Gastrocnemius medialis (tissue), 4 donors: ENCODE measurements around the gene FMR1NB. TPM values are rescaled to one million over a fixed set of nuclear protein-coding genes. Genes with fewer than 3 reads are reported as not detected.
A peak's percentile ranks its signal among the peaks of the same experiment; 100 is the strongest.

ENCODE experiments used
- ATAC-seq, 2 donors: fragments of 150-250 bp; one replicate each; pipeline ENCODE4 v1.9.1; 2016
- DNase-seq, 2 donors: peaks; one replicate each; pipeline ENCODE4 v3.0.0-alpha.2; 2019
- H3K27ac ChIP-seq, 4 donors: fragments of 200-600 bp; sonication (generic); 1 replicate in 1 of 4; 2 replicates in 3 of 4; pipeline ENCODE4 v1.5.1; 2016 to 2018; ENCODE audit warnings: mild to moderate bottlenecking in 2 of 4, moderate library complexity in 1 of 4
- H3K27me3 ChIP-seq, 3 donors: fragments of 200-600 bp; sonication (generic) in 2 of 3; 1 replicate in 1 of 3; 2 replicates in 2 of 3; pipeline versions ENCODE4 v1.5.1 to v1.6.0; 2016 to 2019; ENCODE audit warnings: mild to moderate bottlenecking in 1 of 3, moderate library complexity in 1 of 3
- H3K36me3 ChIP-seq, 2 donors: fragments of 200-600 bp; sonication (generic) in 1 of 2; one replicate each; pipeline ENCODE4 v1.5.1; 2017 to 2018
- H3K4me1 ChIP-seq, 2 donors: fragments of 200-600 bp; sonication (generic) in 1 of 2; one replicate each; pipeline ENCODE4 v1.5.1; 2016 to 2017; ENCODE audit warnings: mild to moderate bottlenecking in 2 of 2
- H3K4me3 ChIP-seq, 4 donors: fragments of 200-600 bp; sonication (generic) in 3 of 4; 1 replicate in 1 of 4; 2 replicates in 3 of 4; pipeline ENCODE4 v1.5.1; 2016 to 2019; ENCODE audit warnings: mild to moderate bottlenecking in 2 of 4
- H3K9me3 ChIP-seq, 3 donors: fragments of 200-600 bp; sonication (generic) in 2 of 3; 1 replicate in 1 of 3; 2 replicates in 2 of 3; pipeline ENCODE4 v1.5.1; 2016 to 2019
- POLR2A ChIP-seq, 2 donors: fragments of 450-650 bp; IDR thresholded peaks; one replicate each; pipeline ENCODE4 v1.6.1; 2017; ENCODE audit warnings: antibody characterized with exemption in 2 of 2, mild to moderate bottlenecking in 2 of 2, moderate library complexity in 2 of 2
- in situ Hi-C, 4 donors: fragments of 200-750 bp; cut with MboI; loops; one replicate each; pipeline versions ENCODE4 v1.15.0 to v1.8.0; 2017; ENCODE audit warnings: low sequenced_read_pairs in 4 of 4
- intact Hi-C: fragments of 100-400 bp; cut with DNase I; formaldehyde crosslinking; loops from one replicate; pipeline ENCODE4 v1.15.1; 2023; ENCODE audit warnings: low total_unique reads
- total RNA-seq, 4 donors: library from RNA; depleted of rRNA; stranded (reverse); fragments of >200 nt; gene quantifications; one replicate each; pipeline versions ENCODE4 v1.1.0 to v1.2.3, GENCODE V29; 2016
- TF ChIP-seq, protein P1 (sequence below), 5 experiments: fragments of 450-650 bp in 3 of 5; fragments of 200-600 bp in 2 of 5; sonication (generic) in 2 of 5; IDR thresholded peaks in 4 of 5; conservative IDR thresholded peaks in 1 of 5; 1 replicate in 4 of 5; 2 replicates in 1 of 5; pipeline ENCODE4 v1.5.1; 2016 to 2019; ENCODE audit warnings: antibody characterized with exemption in 5 of 5, mild to moderate bottlenecking in 3 of 5, moderate library complexity in 3 of 5

The FMR1NB gene
- total RNA-seq, 4 donors from 2014 or later: not detected

DNA sequence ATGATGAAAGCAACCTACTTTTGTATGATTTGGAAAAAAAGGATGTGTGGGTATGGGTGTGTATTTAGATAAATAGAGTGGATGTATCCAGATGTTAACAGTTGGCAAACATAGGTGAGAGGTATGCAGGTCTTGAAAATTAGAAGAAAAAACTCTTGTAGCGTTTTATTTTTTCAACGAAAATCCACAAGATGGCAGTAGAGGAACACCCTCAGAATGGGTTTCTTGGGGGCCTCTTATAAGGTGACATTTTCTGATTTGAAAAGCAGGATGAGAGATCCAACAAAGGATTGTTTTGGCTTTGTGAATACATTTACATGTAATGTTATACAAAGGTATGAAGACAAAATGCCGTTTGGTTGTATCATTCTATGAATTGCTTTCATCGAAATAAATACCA, 68.3 kb downstream of the FMR1NB start:
- Histone ChIP-seq H3K36me3 (no peaks in the 10 kb centered on the region), H3K4me3 (no peak overlapping the region), H3K27me3 (no peaks in the 10 kb centered on the region), H3K9me3 (no peaks in the 10 kb centered on the region), H3K27ac (no peak overlapping the region), H3K4me1 (no peaks in the 10 kb centered on the region)
- ATAC-seq (no peak), DNase-seq (no peak)
- intact Hi-C loops (no loop called here), in situ Hi-C loops (no loop called here)
- TF ChIP-seq POLR2A (IDR thresholded peaks at IDR 0.05): no peak
- TF ChIP-seq, protein P1, sequence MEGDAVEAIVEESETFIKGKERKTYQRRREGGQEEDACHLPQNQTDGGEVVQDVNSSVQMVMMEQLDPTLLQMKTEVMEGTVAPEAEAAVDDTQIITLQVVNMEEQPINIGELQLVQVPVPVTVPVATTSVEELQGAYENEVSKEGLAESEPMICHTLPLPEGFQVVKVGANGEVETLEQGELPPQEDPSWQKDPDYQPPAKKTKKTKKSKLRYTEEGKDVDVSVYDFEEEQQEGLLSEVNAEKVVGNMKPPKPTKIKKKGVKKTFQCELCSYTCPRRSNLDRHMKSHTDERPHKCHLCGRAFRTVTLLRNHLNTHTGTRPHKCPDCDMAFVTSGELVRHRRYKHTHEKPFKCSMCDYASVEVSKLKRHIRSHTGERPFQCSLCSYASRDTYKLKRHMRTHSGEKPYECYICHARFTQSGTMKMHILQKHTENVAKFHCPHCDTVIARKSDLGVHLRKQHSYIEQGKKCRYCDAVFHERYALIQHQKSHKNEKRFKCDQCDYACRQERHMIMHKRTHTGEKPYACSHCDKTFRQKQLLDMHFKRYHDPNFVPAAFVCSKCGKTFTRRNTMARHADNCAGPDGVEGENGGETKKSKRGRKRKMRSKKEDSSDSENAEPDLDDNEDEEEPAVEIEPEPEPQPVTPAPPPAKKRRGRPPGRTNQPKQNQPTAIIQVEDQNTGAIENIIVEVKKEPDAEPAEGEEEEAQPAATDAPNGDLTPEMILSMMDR (IDR thresholded peaks at IDR 0.05 in 4 of 5, conservative IDR thresholded peaks at IDR 0.05 in 1 of 5): peak in 2 of 5 experiments; percentile 25 to 37

DNA sequence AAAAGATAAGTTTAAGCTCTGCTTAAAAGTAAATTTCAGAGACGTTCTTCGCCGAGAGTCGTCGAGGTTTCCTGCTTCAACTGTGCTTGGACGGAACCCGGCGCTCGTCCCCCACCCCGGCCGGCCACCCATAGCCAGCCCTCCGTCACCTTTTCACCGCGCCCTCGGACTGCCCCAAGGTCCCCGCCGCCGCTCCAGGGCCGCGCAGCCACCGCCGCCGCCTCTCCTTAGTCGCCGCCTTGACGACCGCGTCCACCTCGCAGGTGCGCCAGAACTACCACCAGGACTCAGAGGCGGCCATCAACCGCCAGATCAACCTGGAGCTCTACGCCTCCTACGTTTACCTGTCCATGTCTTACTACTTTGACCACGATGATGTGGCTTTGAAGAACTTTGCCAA, 70.8 kb downstream of the FMR1NB start:
- intact Hi-C loops (loop anchor here (2.0 kb wide), 1 partner anchor 1419 kb away; no protein-coding TSS in a partner anchor), in situ Hi-C loops (no loop called here)
- DNase-seq: no peak
- Histone ChIP-seq H3K27ac (no peak overlapping the region), H3K4me3 (no peak overlapping the region), H3K36me3 (no peaks in the 10 kb centered on the region), H3K27me3 (no peaks in the 10 kb centered on the region), H3K9me3 (no peaks in the 10 kb centered on the region), H3K4me1 (no peaks in the 10 kb centered on the region)
- no peak for ATAC-seq
- TF ChIP-seq POLR2A (IDR thresholded peaks at IDR 0.05): no peak

DNA sequence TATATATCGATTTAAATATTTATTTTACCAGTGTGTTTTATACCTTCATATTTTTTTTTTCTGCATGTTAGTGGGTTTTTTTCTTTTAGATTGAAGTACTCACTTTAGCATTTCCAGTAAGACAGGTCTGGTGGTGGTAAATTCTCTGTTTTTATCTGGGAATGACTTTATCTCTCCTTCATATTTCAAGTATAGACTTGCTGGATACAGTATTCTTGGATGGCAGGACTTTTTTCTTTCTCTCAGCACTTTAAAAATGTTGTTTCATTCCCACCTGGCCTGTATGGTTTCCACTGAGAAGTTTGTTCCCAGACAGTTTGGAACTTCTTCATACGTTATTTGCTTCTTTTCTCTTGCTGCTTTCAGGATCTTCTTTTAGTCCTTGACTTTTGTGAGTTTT, 86.1 kb downstream of the FMR1NB start:
- Histone ChIP-seq H3K27ac (no peak overlapping the region), H3K9me3 (no peaks in the 10 kb centered on the region), H3K4me1 (no peaks in the 10 kb centered on the region), H3K27me3 (no peaks in the 10 kb centered on the region), H3K36me3 (no peaks in the 10 kb centered on the region), H3K4me3 (no peak overlapping the region)
- in situ Hi-C loops: no loop called here
- no peak for ATAC-seq
- intact Hi-C loops: no loop called here
- DNase-seq: no peak
- TF ChIP-seq POLR2A (IDR thresholded peaks at IDR 0.05): no peak
- TF ChIP-seq, protein P1 (IDR thresholded peaks at IDR 0.05 in 4 of 5, conservative IDR thresholded peaks at IDR 0.05 in 1 of 5): no peak

DNA sequence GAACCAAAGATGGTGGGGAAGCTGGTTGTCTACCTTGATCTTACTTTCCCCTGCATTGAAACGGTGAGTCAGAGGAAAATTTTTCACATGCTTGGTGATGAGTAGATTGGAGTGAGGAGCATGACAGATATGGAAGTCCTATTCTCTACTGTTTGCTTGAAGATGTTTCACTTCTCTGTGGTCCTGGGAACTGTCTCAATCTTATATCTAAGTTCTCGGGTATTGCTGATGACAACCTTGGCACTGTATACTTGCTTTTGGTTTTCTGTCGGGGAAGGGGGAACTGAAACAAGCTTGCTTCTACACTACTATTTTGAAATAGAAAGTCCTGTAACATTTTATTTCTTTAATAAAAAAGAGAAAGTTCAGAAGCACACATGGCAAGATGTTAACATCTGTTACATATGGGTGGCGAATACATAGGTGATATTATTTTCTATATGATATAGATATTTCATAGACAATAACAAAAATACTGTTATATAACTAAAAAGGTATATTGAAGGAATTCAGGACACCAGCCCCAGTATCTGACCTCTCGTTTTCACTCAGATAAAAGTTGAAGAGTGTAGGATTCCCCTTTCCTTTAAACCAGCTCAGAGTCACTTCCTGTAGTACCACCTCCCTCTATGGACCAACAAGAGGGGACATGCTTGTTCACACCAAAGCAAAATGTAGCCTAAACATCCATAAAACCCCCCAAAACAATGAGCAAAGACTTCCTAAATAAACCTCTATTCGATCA, 88.8 kb downstream of the FMR1NB start:
- TF ChIP-seq POLR2A (IDR thresholded peaks at IDR 0.05): no peak
- TF ChIP-seq, protein P1 (IDR thresholded peaks at IDR 0.05 in 4 of 5, conservative IDR thresholded peaks at IDR 0.05 in 1 of 5): no peak
- no peaks in the 10 kb centered on the region for H3K4me1 ChIP-seq
- intact Hi-C loops: no loop called here
- H3K27me3 ChIP-seq: no peaks in the 10 kb centered on the region
- DNase-seq (no peak), ATAC-seq (no peak)
- no peak overlapping the region for H3K27ac ChIP-seq
- H3K4me3 ChIP-seq: no peak overlapping the region
- no peaks in the 10 kb centered on the region for H3K9me3 ChIP-seq
- H3K36me3 ChIP-seq: no peaks in the 10 kb centered on the region
- in situ Hi-C loops: no loop called here

DNA sequence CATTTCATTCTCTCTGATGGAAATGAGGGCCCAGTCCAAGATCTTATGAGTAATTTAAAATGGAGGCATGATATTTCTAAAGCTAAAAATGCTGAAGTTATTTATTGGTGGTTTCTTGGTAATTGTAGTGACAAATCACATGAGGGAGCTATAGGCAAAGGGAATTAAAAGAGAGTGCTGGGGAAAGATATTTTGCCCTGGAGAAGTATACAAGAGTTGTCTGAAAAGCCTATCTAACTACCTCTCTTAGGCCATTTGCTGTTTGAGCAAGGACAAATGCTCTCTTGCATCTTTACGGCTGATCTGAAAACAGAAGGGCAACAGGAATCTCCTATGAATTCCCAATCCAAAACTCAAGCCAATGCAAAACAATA, 89.4 kb downstream of the FMR1NB start:
- DNase-seq (no peak), ATAC-seq (no peak)
- no peak for TF ChIP-seq POLR2A (IDR thresholded peaks at IDR 0.05)
- TF ChIP-seq, protein P1 (IDR thresholded peaks at IDR 0.05 in 4 of 5, conservative IDR thresholded peaks at IDR 0.05 in 1 of 5): no peak
- H3K4me1 ChIP-seq: no peaks in the 10 kb centered on the region
- in situ Hi-C loops: no loop called here
- H3K9me3 ChIP-seq: no peaks in the 10 kb centered on the region
- H3K4me3 ChIP-seq: no peak overlapping the region
- no peak overlapping the region for H3K27ac ChIP-seq
- intact Hi-C loops: no loop called here
- H3K27me3 ChIP-seq: no peaks in the 10 kb centered on the region
- H3K36me3 ChIP-seq: no peaks in the 10 kb centered on the region

Other genes starting within 250 kb of the FMR1NB start
- gene FMR1, start 69.4 kb upstream of the FMR1NB start, total RNA-seq: 10 to 100 TPM in 1 of 4 donors, 1 to 10 TPM in 3; 5.2 to 10.1 (median 6.7) TPM